Stimulated activated CD4-positive, alpha-beta T cell treated with anti-CD3 and anti-CD28 coated beads, Interleukin-1b, Interleukin-23, amount 100 ng/mL, for 4 hours (primary cell): ENCODE results near the gene CEP89.
"Not testable (repeated sequence)": the region's sequence is repeated elsewhere in the genome, so short reads cannot be mapped to it uniquely, and the experiment has no call there.

ENCODE experiments used
- DNase-seq, 2 donors: peaks; one replicate each; pipeline ENCODE4 v3.0.0-alpha.2; 2020; ENCODE audit warnings: low read depth in 2 of 2

CEP89 gene

DNA sequence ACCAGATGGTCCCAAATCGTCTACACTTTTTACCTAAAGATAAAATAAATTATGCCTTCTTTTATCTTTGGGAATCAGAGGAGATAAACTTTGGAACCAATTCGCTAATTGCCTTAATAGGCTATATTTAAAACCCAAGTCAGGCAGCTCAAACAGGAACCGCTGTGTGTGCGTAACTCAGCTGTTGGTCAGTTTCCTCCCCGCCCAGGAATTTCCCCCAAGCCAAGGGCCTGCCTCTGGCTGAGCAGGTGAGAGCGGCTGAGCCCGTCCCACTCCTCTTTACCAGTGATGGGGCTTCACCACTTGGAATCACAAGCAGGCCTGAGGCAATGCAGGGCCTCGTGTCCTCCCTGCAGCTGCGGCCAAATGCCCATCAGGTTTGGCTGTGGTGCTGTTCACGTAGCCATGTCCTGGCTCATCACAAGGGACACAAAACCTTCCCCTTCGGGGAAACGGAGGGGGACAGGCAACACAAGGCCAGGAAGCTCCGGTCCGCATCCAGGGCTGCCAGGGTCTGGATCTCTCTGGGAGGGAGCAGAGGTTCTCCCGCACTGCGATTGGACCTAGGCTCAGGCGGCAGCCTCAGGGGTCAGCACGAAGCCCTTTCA lies 101.7 kb downstream of the CEP89 start:
- no peak for DNase-seq

DNA sequence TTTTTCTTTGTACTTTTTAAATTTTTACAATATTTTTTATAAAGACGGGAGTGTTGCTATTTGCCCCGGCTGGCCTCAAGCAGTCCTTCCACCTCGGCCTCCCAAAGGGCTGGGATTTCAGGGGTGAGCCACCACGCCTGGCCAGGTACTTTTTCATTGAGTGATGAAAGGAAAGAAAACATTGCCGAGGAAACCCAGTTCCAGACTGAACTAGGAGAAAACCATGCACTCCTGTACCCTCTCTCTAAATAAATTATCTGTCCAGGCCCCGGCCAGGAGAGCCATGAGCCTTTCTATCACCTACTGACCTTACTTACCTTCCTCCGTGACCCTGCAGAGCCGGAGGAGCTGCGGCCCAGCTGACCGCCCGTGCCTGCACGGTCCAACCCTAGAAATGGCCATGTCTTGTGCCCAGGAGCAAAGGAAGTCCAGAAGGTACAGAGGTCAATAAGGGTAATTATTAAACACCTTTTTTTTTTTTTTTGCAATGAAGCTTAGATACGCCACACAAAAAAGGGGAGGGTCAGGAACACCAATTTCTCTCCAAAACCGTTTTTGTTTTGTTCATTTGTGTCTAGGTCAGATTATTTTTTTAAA lies 102.3 kb downstream of the CEP89 start, which contains the start of gene SLC7A9:
TSS of gene SLC7A9 (minus strand) at position 399 of the 597 bp plus-strand sequence. CDS start 1,233 bp downstream, outside the sequence.
- no peak for DNase-seq

DNA sequence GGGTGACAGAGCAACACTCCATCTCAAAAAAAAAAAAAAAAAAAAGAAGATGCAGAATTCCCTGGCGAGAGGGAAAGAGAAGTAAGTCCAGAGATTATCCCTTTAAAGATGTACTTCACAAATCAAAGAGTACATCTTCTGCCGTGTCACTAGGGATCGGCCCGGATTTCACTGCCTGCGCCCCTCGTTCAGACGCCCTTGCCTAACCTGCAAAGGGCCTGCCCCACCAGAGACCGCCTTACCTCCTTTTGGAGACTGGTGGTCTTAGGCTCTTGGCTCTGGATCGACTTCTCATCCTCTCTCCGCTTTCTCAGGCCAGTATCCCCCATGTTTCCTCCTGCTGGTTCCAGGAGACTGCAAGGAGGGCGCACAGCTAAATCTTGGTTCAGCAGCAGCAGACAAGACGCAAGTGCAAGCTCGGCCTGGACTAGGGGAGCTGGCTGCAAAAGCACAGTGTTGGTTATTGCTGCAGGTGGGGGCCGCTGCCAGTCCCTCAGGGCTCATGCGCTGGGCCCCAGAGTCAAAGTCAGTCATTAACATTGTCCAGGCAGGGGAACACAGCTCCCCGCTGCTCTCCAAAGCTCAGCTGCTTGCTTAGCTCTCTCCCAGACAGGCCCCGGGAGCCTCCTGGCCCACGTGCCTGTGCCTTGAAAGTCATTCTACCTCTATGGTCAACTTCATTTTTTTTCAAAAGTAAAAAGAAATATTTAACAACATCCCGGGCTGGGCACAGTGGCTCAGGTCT lies 103.4 kb downstream of the CEP89 start:
- no peak for DNase-seq

- DNase-seq: not testable (repeated sequence)
These were observed 104.3 kb downstream of the CEP89 start for GRCh38 chr19:32867436-32867835.

DNA sequence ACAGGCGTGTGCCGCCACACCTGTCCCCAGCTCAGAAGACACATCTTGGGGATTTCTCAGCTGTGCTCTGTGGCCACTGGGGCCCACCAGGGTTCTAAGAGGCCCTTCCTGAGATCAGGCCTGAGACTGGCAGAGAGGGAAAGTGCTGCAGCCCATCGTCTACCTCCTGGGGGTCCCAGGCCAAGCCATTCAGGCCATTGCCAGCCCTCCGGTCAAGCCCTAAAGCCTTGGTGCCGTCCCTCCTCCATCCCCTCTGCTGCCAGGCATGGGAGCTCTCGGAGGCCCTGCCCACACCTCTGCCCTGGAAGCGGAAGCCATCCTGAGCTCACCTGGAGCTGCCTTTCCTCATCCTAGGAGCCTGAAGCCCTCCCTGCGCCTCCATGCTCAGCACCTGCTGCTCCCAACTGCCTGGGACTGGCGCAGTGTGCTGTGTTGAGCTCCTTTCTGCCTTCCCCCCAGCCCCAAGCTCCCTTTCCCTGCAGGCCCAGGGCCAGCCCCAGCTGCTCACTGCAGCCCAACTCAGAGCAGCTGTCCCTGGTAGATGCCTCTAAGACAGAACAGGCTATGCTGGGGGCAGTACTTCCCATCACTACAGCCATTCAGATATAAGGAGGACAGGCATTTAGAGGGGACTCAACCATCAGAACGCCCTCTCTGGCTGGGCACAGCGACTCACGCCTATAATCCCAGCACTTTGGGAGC lies 105.0 kb downstream of the CEP89 start:
- no peak for DNase-seq

GRCh38 chr19:32866061-32866460 lies 105.7 kb downstream of the CEP89 start:
- no peak for DNase-seq

DNA sequence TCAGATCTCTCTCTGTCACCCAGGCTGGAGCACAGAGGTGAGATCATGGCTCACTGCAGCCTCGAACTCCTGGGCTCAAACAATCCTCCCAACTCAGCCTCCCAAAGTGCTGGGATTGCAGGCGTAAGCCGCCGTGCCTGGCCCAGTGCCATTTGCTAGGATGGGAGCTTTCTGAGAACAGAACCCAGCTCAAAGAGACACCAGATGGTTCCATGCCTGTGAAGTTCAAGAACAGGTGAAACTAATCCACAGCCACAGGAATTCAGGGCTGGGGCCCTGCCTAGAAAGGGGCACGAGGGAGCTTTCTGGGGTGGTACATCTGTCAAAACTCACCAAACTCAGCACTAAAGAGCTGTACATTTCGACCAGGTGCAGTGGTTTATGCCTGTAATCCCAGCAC lies 106.4 kb downstream of the CEP89 start:
- no peak for DNase-seq

- no peak for DNase-seq
These were observed 107.3 kb downstream of the CEP89 start for GRCh38 chr19:32864318-32865007.

GRCh38 chr19:32863841-32864240 lies 107.9 kb downstream of the CEP89 start:
- DNase-seq: no peak

DNA sequence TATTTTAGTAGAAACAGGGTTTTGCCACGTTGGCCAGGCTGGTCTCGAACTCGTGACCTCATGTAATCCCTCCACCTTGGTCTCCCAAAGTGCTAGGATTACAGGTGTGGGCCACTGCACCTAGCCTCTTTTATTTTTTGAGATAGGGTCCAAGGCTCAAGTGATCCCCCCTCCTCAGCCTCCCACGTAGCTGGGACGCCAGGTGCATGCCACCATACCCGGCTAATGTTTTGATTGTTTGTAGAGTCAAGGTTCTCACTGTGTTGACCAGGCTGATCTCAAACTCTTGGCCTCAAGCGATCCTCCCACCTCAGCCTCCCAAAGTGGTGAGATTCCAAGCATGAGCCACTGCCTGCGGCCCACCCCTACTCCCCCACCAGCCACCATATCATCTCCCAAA lies 108.5 kb downstream of the CEP89 start:
- DNase-seq: no peak

- DNase-seq: no peak
These were observed 109.0 kb downstream of the CEP89 start for GRCh38 chr19:32862741-32863140.

DNA sequence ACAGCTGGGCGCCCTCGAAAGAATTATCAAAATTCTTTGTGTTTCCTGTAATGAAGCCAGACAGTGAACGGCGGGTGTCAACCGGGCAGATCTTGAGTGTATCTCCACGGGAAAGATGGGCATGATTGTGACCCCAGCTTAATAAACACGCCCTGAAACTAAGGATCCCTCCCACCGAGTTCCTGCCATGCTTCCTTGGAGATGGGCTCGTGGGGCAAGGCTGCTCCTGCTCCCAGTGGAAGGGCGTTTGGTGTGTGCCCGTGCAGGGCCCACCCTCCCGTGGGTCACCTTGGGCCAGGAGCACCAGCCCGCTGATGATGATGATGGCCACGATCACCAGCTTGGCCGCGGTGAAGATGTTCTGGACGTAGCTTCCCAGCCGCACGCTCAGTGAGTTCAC lies 109.6 kb downstream of the CEP89 start:
- DNase-seq: no peak

GRCh38 chr19:32861596-32861995 lies 110.2 kb downstream of the CEP89 start:
- DNase-seq: no peak

DNA sequence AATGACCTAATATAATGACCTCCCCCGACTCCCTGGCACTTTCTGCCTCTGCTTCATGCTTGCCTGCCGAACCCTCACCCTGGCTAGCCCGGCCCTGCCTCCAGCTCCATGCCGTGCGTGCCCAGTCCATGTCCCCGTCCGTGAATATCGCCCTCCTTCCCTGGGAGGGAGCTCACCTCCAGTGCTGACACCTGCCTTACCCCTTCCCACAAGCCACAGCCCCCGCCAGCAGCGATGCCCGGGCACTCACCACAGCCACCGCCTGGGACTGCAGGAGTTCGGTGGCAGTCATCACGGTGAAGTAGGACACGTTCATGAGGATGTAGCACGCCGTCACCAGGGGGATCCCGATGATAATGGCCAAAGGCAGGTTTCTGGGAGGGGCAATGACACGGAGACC lies 112.2 kb downstream of the CEP89 start:
- no peak for DNase-seq

- no peak for DNase-seq
These were observed 113.2 kb downstream of the CEP89 start for GRCh38 chr19:32858559-32858958.

- DNase-seq: no peak
These were observed 113.6 kb downstream of the CEP89 start for GRCh38 chr19:32858155-32858554.

DNA sequence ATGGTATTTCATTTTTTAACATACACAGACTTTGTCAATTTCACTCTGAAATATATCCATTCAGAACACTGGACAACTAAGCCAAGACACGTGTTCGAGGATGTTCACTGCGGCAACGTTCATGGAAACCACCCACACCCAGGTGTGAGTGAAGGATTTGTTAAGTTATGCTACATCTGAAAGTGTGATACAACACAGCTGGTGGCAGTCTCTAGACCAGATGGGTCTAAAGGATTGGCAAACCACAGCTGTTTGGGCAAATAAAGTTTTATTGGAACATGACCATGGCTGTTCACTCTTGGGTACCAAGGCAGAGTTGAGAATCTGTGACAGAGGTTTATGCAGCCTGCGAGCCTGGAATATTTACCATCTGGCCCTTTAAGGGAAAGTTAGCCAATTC lies 114.2 kb downstream of the CEP89 start:
- DNase-seq: no peak

DNA sequence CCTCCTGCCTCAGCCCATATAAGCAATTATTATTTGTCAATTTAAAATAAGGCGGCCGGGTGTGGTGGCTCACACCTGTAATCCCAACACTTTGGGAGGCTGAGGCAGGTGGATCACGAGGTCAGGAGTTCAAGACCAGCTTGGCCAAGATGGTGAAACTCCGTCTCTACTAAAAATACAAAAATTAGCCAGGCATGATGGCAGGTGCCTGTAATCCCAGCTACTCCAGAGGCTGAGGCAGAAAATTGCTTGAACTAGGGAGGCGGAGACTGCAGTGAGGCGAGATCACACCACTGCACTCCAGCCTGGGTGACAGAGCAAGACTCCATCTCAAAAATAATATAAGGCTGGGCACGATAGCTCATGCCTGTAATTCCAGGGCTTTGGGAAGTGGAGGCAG lies 114.9 kb downstream of the CEP89 start:
- DNase-seq: not testable (repeated sequence)

DNA sequence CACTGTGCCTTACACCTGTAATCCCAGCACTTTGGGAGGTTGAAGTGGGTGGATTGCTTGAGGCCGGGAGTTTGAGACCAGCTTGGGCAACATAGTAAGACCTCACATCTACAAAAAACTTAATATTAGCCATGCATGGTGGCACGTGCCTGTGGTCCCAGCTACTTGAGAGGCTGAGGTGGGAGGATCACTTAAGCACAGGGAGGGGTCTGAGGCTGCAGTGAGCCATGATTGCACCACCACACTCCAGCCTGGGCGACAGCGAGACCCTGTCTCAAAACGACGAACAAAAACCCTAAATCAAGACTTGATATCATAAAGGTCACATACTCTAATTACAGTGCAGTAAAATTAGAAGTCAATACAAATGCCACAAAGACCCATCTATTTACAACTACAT lies 119.5 kb downstream of the CEP89 start:
- no peak for DNase-seq

DNA sequence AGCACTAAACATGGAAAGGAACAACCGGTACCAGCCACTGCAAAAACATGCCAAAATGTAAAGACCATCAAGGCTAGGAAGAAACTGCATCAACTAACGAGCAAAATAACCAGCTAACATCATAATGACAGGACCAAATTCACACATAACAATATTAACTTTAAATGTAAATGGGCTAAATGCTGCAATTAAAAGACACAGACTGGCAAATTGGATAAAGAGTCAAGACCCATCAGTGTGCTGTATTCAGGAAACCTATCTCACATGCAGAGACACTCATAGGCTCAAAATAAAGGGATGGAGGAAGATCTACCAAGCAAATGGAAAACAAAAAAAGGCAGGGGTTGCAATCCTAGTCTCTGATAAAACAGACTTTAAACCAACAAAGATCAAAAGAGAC lies 123.7 kb downstream of the CEP89 start:
- not testable (repeated sequence) for DNase-seq

DNA sequence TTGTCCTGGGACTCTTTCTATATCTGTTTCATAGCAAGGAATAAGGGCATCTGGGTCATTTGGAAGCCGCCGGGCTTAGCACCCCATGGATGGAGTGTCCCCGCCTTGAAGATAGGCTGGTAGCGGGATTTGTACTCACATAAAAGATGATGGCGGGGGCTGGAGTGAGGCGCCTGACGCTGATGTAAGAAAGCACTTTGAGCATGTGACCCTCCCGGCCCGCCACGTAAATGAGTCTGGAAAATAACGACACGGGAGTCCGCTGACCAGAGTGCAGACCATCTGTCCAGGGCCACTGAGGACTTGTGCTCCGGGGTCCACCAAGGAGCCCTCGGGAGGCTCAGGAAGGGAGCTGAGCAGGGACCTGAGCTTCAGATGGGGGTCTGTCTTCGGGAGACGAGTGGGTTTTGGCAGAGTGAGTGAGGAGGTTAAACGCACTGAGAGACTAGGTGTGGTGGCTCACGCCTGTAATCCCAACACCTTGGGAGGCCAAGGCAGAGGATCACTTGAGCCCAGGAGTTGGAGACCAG lies 128.0 kb downstream of the CEP89 start:
- no peak for DNase-seq

- DNase-seq: no peak
These were observed 129.7 kb downstream of the CEP89 start for GRCh38 chr19:32842061-32842460.
